ENCODE measurements around the gene ACTR2.

The ACTR2 gene

DNA sequence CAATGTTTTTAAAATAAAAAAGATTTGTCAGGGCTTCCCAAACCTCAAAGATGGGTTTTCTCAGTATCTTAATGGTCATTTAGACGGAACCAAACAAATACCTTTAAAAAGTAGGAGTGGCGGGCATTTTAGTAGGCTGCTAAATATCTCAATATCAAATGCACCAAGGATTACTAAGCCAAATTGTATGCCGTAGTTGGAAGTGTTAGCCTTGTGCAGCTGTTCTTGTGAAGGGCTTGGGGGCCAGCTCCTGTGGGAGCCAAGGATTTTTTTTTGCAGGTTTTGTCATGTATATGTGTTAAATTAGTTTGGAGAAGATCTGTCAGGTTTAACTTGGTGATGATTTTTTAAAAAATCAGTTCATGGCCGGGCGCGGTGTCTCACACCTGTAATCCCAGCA lies 52.1 kb downstream of the ACTR2 start:
- no peak for DNase-seq (ENCODE audit: low spot score)

DNA sequence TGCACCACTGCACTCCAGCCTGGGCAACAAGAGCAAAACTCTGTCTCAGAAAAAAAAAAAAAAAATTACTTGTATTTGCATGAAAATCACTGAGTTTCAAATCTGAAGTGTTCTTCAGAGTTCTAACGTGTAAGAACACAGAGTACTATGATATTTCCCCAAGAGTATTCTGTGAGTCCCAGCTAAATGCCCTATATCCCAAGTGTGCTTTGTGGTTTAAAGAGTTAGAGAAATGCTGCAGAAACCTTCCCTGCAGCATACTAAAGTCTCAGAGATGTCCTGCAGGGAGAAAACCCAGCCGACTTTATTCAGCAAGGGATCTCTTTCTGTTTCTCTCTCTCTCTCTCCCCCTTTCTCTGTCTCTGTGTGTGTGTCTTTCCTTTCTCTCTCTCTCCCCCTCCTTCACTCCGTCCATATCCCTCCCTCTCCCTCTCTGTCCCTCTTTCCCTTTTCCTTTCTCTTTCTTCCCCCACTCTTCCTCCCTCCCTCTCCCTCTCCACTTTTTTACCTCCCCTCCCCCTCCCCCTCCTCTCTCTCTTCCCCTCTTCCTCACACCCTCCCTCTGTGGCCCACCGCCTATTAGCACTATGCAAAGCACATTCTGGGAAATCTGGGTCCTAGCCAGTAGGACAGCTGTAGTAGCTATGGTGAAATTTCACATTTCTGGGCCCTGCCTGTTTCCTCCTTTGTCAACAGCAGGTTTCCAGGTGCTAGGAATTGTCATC lies 54.2 kb downstream of the ACTR2 start:
- no peak for DNase-seq (ENCODE audit: low spot score)

DNA sequence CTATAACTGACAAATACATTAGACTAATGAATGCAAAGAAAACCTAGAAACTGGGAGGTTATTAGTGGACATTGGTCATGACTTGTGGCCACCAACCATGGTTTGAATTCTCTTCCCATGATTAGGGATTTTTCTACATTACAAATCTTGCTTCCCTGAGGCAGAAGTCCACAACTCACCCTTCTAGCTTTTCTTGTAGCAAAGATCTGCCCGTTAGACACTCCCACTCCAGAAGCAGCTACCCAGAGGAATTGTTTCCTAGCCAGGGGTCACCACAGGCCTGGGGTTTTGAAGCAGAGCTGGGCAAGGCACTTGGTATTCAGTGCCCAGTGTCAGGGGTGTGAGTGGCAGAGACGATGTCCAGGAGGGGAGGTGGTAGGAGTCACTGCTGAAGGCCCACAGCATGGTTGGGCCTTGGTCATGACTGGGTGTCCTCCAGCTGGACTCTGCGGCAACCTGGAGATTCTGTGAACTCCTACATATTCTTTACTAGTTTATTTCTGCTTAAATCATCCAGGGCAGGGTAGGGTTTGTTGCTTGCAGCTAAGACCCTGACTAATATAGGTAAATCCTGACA lies 54.9 kb downstream of the ACTR2 start:
- no peak for DNase-seq (ENCODE audit: low spot score)

DNA sequence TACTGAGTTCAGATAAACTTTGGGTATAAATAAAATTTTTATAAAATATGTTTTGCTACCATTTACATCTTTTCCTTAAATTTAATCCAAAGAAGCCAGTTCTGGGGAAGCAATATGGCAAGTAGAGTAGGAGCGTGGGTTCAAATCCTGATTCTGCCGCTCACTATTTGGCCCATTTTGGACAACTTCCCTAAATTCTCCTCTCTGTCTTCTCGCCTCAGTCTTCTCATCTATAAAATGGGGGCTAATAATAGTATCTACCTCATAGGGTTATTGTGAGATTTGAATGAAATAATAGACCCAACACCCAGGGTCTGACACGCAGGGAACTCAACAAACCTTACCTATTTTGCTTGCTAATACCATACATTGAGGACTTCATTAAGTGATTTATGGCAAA lies 59.7 kb downstream of the ACTR2 start:
- DNase-seq (ENCODE audit: low spot score): no peak

DNA sequence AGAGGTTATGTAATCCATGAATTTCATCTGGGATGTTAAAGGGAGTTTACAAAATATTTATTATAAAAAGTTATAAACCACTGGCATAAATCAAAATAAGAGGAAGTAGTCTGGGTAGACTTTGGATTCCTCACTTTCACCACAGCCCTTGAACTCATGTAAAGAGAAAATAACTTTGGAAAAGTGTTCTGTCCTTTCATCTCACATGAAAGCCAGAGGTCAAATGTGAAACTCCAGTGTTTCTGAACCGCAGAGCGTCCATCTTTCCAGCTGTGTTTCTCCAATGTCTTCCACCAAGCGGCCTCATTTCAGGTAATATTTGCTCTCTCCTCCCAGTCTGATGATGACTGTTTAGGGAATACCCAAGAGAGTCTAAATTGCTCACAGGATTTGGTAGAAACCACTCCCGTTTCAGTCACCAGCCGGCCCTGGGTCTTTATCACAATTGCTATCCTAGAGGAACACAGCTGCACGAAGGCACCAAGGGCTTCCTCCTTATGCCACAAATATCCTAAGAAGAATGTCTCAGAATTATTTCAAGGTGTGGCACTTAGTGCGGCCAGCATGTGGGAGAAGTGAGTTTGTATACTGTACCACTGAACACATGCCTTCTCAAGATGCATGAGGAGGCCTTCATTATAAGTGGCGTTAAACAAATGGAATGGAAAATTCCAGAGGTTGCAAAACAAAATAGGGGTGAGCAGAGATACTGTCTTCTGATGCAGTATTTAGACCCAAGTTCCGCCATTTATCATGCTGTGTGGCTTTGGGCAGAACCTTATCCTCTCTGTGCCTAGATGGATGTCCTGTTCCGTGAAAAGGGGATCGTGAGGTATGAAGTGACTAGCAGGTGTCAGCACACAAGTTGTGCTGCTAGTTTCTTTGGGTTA lies 63.8 kb downstream of the ACTR2 start:
- no peak for DNase-seq (ENCODE audit: low spot score)

DNA sequence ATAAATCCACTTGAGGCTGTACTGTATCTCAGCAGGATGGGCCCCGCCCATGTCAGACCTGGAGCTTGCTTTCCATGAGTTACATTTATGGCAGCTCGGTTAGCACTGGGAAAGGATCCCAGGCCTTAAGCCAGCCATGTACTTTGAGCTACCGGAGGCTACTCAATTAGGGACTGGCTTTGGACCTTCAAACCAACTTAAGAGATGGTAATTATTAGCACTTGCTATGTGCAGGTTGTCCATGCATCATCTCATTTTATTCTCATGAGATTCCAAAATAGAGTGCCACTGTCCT lies 64.4 kb downstream of the ACTR2 start:
- DNase-seq (ENCODE audit: low spot score): no peak

DNA sequence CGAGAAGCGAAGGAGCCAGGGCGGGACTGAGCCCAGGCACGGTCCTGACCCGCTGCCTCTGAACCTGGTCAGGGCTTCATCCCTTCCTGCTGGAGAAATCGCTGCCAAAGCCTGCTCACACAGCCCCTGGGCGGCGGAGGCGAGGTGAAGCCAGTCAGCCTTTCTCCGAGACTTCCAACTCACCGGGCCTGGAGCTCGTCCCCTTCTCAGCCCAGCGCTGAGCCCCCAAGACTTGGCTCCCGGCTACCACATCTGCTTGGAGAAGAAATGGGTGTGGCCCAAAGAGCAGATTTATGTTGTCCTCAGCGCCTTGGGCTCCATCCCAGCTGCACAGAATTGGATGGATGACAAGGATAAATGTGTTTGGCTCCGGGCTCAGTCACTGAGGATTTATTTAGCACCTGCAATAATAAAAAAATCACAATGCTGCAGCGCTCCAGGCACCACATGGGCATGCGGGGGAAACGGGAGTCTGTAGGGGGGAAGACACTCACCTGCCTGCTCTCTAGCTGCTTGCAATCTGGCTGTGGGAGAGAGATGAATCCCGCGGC lies 64.9 kb downstream of the ACTR2 start:
- DNase-seq (ENCODE audit: low spot score): no peak

DNA sequence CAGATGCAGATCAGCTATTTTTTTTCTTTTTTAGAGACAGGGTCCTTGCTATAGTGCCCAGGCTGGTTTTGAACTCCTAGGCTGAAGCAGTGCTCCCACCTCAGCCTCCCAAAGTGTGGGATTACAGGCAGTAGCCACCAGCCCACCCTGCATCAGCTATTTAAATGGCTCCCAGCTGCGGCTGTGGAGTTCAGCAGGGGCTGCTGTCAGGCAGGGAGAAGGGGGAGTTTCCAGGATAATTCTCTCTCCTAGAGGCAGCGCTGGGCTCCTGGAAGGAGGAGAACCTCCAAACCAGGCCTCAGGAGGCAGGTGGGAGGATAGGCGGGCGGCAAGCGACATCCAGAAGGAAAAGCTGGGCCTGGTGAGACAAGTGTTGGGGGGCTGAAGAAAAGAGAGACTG lies 65.7 kb downstream of the ACTR2 start:
- no peak for DNase-seq (ENCODE audit: low spot score)

DNA sequence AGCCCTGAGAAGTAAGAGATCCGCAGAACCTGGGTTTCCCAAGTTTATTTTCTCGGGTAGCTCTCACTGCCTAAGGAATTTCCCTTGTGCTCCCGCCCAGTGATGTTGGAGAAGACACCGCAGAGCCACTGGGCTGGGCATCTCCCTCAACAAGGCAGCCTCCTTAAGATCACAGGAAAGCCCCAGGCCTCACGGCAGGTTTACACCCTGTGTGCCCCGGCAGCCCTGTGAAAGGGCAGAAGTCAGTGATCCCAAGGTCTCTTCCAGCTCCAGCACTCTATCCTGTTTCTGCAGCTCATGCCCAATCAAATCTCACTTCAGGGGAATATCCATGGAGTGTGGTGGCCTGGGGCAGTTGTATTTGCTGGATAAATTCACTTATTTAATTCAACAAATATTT lies 66.5 kb downstream of the ACTR2 start:
- no peak for DNase-seq (ENCODE audit: low spot score)

DNA sequence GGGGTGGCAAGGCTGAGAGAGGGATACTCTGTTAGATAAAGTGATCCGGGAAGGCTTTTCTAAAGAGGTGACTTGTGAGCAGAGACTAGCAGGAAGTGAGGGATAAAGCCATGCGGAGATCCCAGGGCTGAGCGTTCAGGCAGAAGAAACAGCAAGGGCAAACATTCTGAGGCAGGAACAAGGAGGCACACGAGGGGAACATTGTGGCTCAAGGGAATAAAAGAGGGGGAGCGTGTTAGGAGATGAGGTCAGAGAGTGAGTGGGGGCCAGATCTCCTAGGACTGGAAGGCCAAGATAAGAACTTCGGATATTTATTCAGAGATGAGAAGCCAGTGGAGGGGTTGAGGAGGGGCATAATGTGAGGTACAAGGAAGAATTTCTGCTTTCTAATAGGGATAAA lies 67.1 kb downstream of the ACTR2 start:
- no peak for DNase-seq (ENCODE audit: low spot score)

DNA sequence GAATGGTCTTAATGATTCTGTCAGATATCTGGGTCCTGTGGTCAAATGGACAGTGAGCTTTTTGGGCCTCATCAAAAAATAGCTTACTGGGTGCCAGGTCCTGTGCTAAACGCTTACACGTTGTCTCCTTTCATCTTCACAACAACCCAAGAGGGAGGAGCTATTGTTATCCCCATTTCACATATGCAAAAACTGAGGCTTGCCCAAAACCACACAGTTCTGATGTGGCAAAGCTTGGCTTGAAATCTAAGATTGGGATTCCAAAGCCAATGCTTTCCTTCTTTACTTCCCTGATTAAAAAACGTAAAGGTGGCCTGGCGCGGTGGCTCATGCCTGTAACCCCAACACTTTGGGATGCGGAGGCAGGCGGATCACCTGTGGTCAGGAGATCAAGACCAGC lies 69.3 kb downstream of the ACTR2 start:
- DNase-seq (ENCODE audit: low spot score): no peak

DNA sequence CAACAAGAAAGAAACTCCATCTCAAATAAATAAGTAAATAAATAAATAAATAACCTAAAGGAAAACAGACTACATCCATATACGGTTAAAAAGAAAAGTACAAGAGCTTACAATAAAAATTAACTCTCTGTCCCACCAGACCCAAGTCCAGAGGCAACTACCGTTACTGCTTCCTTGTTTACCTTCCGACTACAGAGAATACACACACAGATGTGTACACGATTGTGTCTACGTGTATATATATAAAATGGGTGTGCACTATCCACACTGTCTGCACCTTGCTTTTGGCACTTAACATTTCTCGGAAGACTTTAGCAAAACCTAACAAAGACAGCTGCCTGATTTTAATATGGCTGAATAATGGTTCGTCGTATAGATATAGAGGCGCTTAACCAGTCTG lies 69.9 kb downstream of the ACTR2 start:
- no peak for DNase-seq (ENCODE audit: low spot score)

DNA sequence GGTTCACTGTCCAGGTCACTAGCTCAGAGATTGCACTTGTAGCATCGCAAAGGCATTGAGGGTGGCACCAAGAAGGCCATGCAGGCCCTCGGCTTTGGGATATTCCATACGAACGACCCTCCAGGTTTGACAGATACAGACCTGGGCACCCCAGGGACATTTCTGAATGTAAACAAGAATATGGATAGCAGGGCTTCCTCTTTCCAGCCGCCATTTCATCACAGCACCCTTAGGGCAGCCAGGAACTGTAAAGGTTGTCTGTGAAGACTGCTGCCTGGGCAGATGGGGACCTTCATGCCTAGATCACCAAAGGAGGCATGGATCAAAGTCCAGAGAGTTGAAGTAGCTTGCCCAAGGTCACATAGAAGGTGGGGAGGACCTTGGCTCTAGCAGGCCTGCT lies 70.5 kb downstream of the ACTR2 start:
- DNase-seq (ENCODE audit: low spot score): no peak

DNA sequence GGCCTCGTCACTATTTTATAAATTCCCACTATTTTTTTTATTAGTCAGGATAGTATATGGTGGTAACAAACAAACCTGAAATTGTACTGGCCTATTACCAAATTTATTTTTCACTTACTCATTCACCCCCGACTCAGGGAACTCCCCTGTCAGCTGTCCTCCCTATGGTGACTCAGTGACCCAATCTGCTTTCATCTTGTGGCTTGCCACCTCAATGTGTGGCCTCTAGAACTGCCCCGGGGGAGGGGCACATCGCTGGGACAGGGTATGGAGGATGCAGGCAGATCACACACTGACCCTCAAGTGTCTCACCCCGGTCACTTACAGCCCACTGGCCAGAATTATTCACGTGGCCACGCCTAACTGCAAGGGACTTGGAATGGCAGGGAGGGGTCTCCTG lies 71.6 kb downstream of the ACTR2 start:
- no peak for DNase-seq (ENCODE audit: low spot score)

DNA sequence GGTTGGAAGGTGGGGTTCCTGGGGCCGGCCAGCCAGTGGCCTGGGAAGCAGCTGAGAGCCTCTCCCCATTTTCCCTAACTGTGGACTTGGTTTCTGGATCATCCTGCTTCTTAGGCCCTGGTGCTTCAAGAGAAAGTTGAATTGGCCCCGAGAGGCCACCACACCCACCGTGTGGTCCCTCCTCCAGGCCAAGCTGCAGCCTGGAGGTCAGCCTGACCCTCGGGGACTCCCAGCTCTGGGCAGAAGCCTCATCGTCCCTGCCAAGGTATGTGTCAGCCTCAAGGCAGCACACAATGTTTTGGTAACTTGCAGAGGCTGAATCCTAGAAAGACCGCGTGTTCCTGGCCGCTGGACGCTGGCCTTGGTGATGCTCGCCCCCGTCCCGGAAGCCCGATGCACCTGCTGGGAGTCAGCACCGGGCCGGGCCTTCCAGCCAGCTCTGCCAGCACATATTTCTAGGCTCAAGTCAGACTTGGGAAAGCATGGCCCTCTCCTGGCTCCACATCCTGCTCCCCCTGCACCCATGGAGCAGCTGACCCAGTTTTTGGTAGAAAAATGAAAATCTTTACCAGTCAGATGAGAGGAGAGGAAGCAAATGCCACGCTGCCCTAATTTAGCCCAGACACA lies 72.6 kb downstream of the ACTR2 start:
- no peak for DNase-seq (ENCODE audit: low spot score)

DNA sequence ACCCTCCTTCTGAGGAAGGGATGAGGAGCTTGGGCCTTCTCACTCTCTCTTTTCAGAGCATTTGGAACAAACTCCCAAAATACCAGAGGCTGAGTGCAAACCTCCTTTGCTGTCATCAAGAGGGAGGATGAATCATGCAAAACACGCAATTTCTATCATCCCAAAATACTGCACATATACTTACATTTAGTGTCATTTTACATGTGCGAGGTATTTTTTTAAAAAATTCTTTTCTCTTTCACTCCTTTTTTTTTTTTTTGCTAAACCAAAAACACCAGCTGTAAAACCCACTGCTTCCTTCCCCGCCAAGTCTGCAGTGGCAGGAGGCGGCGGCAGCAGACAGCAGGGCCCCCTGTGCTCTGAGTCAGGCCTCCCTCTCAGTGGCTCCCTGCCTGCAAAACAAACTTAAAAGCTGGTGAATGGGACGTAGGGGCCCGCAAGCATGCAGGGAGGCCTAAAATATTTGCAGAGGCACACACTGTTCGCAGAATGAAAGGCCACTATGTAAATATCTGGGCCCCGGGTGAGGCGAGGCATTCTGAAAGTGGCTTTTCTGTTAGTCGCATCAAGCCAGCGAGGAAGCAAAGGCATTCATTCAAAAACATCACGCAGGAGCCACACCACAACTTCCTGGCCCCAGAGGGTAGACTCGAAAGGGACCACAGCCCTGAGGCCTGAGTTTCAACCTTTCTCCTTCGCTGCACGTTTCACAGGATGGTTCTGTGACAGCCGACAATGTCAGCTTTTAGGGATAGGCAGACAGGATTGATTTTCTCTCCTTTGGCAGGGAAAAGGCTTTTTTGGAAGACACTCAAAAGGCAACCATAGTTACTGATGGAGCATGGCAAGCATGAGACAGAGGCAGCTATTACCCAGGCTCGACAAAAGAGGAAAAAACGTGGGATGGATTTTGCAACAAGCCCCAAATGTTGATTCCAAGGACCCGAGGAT lies 73.4 kb downstream of the ACTR2 start:
- no peak for DNase-seq (ENCODE audit: low spot score)

DNA sequence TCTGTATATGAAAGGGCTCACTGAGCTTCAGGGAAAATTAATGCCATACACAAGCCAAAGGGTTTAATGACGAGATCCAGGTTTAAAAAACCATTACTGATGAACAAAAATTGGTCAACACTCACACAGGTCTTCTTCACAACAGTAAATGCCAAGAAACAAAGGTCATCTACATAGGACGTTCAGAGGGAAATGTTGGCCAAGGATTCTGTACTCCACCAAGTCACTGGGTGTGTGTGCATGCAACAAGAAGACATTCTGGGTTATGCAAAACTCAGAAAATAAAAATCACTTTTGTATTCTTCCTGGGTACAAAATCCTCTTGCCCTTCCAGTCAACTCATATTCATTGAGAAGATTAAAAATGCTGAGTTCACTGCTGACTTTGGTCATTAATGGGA lies 78.3 kb downstream of the ACTR2 start:
- no peak for DNase-seq (ENCODE audit: low spot score)

DNA sequence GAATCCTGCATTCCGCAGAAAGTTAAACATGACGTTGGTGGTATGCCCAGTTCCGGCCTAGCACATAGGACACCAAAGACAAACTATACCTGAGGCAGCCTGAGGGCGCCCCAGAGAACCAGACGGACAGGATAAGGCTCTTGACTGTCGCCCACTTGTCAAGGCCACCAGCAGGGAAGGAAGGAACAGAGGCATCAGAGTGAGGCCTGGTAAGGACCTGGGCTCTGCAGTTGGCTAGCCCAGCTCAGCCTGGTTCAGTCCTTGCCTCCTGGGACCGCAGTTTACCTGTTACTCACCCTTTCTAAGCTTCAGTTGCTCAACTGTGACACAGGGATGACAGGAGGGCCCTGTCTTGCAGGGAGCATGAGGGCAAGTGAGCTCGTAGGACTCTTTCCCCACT lies 82.1 kb downstream of the ACTR2 start:
- no peak for DNase-seq (ENCODE audit: low spot score)

DNA sequence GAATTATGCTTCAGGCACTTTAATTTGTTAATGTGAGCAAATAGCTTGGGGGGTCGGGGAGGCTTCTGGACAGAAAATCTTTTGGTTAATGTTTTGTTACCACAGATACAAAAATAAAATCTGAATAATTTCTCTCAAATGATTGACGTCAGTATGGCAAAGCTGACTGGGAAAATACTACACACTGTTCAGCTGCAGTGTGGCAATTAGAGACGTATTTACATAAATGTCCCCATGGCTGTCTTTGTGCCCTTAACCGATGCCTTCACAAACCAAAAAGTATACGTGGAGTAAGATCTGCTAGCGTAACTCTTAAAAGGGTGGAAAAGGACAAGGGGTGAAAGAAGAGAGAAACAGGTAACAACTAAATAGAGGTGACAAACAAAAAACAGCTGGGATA lies 83.4 kb downstream of the ACTR2 start:
- DNase-seq (ENCODE audit: low spot score): no peak

DNA sequence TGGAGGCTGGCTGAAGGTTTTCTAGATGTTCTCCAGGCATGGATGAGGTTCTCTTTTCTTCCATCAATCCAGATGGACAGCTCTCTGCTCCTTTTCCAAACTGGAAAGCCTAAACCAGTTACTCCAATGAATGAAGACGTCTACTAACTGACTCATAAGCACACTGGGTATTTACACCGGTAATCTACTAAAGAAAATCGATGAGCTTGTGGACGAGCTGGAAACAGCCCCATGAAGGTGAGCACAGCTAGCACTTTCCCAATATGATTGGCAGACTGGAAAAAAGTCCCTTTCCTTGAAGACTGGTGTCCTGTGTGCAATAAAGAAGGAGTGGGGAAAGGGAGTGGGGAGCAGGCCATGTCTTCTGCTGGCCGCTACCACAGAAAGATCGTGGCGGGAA lies 84.0 kb downstream of the ACTR2 start:
- no peak for DNase-seq (ENCODE audit: low spot score)

DNA sequence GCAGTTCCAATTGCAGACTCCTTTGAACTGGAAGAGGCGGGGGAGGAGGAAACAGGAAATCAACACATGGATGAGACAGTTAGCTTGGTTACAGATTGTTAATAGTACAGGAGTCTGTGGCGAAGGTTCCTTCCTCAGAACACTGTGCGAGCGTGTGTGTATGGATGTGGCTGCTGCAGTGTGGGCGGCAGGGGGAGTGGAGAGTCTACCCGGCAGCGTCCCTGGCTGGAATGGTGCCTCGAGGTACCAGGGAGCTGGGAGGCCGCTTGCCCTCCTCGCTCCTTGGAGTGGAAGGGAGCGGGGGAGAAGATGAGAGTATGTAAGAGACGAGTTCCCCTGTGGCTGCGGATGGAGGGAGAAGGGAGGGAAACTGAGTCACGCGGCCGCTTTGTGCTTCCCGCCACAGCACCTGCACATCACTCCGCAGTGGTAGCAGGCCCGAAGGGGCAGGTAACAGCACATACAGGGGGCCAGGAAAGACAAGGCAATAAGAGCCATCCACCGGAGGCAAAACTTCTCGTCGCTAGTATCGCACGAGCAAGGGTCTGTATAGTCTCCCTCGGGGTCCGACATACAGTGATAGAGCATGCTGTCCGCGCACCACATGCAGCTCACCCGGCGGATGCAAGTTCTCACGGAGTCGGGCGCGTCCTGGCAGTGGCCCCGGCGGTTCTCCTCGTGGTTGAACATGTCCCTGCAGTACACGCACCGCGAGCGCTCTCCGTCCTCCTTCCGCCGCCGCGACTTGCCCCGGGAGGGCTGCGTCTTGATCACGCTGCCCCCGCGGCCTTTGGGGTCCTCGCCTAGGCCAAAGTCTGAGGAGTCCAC lies 85.7 kb downstream of the ACTR2 start:
- no peak for DNase-seq (ENCODE audit: low spot score)

Measured in hematopoietic multipotent progenitor cell treated with erythropoietin and hydrocortisone succinate and interleukin-3 and kit ligand, for 15 days (in vitro differentiated cells).